ENCODE results near the gene BBLN.
A peak's percentile ranks its signal among the peaks of the same experiment; 100 is the strongest.
"Not testable (repeated sequence)": the region's sequence is repeated elsewhere in the genome, so short reads cannot be mapped to it uniquely, and the experiment has no call there.

Gene BBLN

GRCh38 chr9:128124873-128125579, 35.0 kb upstream of the BBLN start:
- DNase-seq: peak in 1 of 2 experiments; percentile 28

DNA sequence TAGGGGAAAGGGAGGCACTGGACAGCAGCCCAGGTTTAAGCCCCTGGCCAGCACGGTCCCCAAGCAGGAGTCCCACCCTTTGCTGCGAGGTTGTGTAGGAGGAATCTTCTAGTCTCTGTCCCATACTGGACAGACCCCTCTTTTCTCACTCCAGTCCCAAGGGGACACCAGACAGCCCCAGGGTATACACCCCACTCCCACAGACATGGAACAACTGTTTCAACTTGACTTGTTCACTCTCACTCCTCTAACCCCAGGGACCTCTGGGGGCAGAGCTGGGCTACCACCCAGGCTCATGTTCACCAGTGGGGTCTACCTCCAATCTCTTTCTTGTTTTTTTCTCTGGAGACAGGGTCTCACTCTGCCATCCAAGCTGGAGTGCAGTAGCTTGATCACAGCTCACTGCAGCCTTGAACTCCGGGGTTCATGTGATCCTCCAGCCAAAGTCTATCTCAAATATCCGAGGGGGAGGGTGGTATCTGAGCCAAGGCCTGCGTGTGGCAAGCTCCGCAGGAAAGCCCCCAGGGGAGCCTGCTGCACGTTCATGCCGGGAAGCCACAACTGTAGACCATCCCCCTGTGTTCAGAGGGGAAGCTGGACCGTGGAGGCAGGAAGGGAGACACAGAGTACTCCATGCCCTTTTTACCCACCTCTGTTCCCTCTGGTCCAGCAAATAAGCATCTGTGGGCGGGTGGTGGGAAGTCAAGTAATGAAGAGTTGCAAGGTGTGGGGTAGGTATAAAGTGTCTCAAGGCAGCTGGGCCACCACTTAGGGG, 34.3 kb upstream of the BBLN start:
- DNase-seq: no peak

DNA sequence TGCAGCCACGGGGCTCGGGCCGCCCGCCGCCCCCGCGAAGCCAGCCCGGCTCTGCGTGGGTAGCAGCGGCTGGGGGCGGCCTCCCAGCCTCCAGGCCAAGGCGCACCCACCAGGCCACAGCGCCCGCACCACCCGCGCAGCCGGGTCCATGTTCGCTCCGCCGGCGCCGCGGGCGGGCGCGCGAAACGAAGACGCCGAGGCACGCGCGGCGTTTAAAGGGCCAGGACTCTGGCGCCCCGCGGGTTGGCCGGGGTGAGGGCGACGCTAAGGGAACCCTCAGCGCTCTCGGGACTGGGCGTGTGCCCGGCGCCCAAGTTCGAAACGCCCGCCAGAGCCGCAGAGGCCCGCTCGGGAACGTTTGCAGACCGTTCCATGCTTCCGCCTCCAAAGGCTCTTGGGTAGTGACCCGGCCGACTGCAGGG, 32.5 kb upstream of the BBLN start, which contains the start of gene PTGES2:
TSS of gene PTGES2 (minus strand) at position 162 of the 422 bp plus-strand sequence. CDS start at position 150, 12 bp downstream.
- DNase-seq: peak; percentile 18 to 76

DNA sequence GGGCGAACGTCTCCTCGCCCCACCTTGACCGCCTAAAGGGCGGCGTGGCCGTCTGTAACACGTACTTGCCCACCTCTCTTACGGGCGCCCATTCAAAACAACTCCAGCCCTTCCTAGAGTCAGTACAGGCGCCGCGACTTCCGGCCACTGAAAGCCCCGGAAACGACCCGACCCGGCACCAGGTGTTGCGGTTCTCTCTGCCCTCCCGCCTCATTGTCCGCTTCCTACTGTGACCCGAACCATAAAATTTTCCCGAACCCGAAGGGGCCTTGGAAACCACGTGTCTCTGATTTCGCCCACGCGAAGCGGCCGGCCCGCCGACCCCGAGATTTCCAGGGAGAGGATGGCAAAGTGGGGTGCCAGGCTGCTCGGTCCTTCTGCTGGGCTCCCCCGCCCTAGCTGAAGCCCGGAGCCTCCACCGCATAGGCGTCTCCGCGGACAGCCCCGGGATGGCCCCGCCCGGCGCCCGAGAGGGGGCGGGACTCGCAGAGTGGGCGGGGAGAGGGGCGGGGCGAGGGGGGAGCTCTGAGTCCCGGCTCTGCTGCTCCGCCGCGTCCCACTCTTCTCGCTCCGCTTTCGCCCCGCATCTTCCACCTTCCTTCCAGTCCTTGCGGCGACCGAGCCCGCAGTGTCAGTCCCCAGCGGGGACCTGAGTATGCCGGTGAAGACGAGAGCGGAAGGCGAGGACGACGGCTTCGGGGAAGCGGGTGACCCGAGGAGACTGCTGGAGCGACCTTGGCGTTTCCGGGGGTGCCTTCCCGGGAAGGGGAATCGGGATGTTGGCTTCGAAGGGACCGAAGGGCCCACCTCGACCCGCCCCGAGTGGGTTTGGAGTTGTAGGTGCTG, 31.9 kb upstream of the BBLN start:
- peak; percentile 65 to 82 for DNase-seq

- no peak for DNase-seq
These were observed 31.1 kb upstream of the BBLN start for GRCh38 chr9:128128836-128129590.

DNA sequence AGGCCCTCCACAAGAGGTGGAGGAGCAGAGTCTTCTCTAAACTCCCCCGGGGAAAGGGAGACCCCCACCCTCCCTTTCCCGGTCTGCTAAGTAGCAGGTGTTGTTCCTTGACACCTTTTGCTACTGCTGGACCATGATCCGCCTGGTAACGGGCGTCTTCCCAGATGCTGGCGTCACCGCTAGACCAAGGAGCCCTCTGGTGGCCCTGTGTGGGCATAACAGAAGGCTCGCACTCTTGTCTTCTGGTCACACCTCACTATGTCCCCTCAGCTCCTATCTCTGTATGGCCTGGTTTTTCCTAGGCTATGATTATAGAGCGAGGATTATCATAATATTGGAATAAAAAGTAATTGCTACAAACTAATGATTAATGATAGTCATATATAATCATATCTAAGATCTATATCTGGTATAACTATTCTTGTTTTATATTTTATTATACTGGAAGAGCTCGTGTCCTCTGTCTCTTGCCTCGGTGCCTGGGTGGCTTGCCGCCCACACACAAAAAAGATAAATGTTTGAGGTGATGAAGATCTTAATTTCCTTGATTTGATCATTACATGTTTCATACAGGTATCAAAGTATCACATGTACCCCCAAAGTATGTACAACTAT, 30.0 kb upstream of the BBLN start:
- DNase-seq: not testable (repeated sequence)

DNA sequence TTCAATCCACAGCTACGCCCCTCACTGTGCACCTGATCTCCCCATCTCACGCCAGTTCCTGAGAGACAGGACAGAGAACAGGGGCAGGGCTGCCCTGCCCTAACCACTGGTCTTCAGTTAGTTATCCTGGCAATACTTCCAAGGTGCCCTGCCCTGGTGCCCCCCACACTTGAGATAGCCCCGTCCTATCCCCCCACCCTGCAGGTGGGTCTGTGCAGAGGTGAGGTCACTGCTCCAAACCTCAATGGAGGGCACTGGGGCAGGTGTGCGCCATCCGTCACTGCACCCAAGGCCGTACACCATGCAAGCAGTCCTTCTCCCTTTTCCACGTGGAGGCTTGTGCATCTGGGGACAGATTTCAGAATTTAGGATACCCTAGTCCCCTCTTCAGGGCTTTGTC, 29.4 kb upstream of the BBLN start:
- DNase-seq: not testable (repeated sequence)

DNA sequence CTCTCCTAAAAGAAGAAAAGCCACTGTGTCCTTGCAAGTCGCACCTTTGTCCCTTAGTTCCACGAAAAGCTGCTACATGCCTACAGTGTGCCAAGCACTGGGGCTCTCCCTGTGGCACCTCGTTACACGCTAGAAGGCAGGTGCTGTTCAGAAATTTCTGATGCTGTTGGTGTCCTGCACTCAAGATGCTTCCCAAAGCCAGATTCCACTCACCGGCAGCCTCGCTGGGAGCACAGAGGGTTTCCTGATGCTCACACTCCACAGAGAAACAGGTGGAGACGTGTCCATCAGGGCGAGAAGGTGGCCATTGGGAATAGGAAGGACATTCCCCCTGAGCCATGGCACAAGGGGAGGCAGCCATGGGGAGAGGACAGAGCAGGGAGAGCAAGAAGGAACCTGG, 28.7 kb upstream of the BBLN start:
- not testable (repeated sequence) for DNase-seq

GRCh38 chr9:128132139-128132538, 27.9 kb upstream of the BBLN start:
- DNase-seq: not testable (repeated sequence)

DNA sequence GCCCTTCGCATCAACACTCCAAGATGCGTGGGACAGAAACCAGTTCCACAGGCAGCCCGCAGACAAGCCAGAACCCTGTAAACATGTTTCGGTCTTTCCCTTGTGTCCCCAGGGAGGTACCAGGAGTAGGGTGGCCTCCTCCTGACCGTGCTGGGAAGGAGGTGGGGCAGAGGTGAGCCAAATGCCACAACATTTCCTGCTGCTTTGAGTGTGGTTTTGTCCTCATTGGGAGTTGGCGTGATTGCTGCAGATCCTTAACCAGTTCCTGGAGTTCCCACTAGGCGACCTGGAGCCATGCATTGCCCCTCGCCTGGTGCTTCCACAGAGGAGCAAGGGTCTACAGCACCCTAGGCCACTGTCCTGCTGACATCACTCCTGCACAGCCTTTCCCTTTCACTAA, 24.5 kb upstream of the BBLN start:
- not testable (repeated sequence) for DNase-seq

DNA sequence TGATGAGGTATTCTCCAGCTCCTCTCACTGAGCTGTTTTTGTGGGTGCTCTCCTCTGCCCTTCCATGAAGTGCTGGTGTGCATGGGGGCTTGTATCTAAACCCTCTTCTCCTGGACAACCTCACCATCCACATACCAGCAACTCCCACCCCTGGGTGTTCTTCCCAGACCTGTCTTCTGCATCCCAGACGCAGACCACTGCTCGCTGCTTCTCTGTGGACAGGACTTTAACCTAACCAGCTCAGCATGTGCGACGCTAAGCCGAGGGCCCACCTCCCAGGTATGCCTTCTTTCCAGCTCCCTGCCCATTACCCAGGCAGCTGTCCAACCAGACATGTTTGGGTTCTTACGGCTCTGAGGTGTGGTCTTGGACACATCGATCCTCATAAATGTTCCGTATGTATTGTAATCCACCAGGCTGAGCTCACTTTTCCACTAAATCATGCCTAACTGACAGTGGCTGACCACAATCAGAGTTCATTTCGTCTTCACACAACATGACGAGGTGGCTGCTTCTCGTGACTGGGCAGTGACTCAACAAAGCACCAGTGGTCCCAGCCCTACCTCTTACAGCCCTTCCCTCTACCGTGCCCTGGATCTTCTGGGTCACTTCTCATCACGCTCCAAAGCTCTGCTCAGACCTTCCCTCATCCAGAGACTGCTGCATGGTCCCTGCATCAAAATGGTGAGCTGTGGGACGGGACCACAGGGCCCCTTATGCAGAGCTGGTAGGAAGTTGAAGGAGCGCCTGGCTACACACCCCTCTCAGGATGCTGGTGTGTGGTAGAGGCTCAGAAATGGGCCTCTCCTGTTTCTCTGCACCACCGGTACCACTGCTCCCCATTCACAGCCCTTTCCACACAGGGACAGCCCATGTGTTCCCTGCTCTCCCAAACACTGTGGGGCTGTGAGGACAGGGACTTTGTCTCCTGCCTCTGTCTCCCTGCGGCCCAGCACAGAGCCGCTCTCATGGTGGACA, 23.0 kb upstream of the BBLN start:
- no peak for DNase-seq

GRCh38 chr9:128138001-128138400, 22.1 kb upstream of the BBLN start:
- no peak for DNase-seq

DNA sequence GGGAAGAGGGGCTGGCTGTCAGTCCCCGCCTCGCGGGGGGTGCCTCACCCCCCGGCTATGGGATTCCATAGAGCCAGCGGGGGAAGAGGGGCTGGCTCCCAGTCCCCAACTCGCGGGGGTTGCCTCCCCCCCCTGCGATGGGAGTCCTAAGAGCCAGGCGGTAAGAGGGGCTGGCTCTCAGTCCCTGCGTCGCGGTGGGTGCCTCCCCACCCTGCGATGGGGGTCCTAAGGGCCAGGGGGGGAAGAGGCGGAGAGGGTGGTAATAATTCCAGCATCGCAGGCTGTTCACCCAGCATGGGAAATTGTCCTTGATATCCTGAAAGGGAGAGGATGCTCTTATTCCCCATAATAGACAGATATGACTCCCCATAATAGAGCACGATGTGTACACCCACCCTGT, 20.4 kb upstream of the BBLN start:
- no peak for DNase-seq

DNA sequence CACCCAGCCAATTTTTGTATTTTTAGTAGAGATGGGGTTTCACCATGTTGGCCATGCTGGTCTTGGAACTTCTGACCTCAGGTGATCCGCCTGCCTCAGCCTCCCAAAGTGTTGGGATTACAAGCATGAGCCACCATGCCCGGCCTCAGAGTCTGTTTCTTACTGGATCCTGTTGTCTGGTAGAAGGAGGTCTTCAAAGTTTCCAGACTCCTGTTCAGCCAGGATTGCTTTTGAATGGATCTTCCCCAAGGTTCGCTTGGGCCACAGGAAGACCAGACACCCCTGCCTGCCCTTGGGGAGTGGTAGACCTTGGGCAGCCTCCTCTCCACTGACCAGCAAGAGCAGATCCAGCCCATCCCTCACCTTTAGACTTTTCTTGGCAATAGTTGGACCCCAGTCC, 18.5 kb upstream of the BBLN start:
- DNase-seq: no peak

DNA sequence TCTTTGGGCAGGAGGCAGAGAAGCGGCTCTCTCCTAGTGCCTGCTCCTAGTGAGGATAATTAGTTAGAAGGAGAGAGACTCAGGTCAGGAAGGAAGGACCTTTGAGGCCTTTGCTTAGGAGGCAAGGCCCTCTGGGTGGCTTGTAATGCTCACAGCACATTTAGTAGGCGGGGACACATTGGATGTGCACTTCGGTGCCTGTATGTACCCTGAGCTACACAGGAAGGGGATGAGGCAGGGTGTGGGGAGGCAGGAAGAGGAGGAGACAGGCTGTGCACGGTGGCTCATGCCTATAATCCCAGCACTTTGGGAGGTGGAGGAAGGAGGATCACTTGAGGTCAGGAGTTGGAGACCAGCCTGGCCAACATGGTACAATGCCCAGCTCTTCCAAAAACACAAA, 18.0 kb upstream of the BBLN start:
- DNase-seq: no peak

DNA sequence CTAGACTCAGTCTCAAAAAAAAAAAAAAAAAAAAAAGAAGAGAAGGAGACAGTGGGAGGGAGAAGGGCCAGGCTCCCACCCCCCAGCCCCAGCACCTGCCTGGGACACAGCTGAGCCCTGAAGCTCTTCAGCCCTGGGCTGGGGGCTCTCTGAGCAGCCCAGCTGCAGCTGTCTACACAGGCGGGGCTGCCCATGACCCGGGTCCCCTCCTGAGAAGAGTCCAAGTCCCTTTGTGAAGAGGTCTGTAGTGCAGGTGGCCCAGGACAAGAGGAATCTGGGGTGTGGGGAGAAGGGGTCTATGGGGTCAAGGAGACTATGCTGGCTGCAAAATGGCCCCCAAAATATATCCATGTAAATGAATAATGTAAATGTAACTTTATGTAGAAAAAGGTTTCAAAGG, 17.5 kb upstream of the BBLN start:
- no peak for DNase-seq

- no peak for DNase-seq
These were observed 16.4 kb upstream of the BBLN start for GRCh38 chr9:128143525-128144238.

DNA sequence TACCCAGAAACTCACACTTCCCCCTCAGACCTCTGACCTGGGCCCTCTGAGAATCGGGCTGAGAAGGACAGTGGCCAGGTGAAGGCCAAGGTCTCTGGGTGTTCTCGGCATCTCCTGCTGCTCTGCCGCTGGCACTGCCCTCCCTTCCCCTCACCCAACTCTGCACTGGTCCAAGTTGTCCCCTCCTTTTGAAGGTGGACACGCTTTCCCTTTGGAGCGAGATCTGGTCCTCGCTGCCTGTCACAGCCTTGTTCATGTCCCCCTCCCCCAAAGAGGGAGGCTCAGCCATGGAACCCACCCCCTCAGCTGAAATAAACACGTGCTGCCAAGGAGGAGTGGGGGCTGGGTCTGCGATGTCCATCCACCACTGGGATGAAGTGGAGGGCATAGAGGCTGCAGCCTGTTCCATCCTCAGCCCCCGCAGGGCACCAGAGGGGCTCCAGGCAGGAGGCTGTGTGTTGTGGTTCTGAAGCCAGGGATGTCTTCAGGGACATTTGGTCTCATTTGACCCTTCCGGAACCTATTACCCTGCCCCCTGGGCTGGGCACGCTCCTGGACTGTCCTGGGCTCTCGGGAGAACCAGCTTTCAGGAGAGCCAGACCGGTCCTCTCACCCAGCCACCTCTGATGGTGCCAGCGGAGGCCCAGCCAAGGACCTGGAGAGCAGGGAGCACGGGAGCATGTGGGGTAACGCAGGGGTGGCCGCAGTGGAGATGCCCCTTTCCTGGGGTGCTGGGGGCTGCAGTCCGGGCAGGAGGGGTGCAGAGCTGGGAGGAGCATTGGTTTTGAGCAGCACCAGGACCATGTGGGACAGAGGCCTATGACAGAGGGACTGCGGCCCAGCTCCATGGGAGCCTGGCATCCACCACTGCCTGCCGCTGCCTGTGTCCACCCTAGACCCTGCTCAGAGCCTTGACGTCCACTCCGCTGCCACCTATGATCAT, 15.6 kb upstream of the BBLN start:
- DNase-seq: no peak

DNA sequence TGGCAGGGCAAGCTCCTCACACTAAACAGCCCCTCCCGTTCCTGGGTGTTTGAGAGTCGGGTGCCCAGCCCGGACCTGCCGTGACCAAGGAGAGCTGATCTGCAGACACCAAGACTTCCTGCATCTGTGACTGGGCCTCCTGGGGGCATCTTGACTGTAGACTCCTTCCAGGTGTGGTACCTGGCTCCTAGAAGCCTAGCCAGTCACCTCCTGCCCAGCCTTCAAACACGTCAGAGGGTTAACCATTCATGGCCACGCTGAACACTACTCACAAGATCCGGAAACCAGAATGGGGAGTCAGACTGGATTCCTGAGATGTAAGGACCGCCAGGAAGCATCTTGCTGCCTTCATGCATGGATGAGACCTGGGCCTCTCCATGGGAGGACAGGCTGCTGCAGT, 14.5 kb upstream of the BBLN start:
- DNase-seq: no peak
